HG03095 (cell line): ENCODE results near the gene JAGN1.
A peak's percentile ranks its signal among the peaks of the same experiment; 100 is the strongest.
"Not testable (repeated sequence)": the region's sequence is repeated elsewhere in the genome, so short reads cannot be mapped to it uniquely, and the experiment has no call there.

Source experiments
- ATAC-seq: cut with Tn5 transposase; IDR thresholded peaks from one replicate; pipeline ENCODE4 v1.9.1; 2021; ENCODE audit warnings: moderate library complexity; ENCODE audit not compliant: unreplicated experiment

JAGN1 gene

DNA sequence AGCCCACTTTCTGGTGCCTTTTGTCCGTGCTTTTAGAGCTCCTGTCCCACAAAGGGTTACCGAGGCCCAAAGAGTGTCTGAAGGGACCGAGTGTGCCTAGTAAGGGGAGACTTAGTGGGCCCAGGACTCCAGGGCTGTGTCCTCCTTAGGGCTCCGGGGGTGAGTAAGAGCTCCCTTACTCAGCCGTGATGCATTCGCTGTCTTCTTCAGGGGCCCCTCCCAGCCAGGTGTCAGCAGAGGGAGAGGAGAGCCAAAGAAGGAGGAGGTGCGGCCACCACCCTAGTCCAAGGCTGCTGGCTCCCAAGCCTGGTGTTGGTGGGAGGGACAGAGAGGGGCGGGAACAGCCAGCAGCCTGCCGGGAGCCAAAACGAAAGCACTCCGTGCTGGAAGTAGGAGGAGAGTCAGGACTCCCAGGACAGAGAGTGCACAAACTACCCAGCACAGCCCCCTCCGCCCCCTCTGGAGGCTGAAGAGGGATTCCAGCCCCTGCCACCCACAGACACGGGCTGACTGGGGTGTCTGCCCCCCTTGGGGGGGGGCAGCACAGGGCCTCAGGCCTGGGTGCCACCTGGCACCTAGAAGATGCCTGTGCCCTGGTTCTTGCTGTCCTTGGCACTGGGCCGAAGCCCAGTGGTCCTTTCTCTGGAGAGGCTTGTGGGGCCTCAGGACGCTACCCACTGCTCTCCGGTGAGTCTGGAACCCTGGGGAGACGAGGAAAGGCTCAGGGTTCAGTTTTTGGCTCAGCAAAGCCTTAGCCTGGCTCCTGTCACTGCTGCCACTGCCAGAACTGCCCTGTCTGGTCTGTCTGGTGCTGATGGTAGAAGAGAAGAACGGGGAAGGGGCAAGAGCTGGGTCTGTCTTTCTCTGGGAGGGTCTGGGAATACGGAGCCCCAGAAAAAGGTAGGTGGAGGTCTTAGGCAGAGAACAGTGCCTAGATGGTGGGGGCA is 26.6 kb downstream of the JAGN1 start, which contains the start of gene IL17RC:
Gene IL17RC, plus strand, starts transcription at position 365 of the 947 bp plus-strand sequence. Its CDS starts 218 bp downstream, at position 583.
- no peak for ATAC-seq

- no peak for ATAC-seq
Measured at GRCh38 chr3:9917820-9918219, 27.4 kb downstream of the JAGN1 start.

DNA sequence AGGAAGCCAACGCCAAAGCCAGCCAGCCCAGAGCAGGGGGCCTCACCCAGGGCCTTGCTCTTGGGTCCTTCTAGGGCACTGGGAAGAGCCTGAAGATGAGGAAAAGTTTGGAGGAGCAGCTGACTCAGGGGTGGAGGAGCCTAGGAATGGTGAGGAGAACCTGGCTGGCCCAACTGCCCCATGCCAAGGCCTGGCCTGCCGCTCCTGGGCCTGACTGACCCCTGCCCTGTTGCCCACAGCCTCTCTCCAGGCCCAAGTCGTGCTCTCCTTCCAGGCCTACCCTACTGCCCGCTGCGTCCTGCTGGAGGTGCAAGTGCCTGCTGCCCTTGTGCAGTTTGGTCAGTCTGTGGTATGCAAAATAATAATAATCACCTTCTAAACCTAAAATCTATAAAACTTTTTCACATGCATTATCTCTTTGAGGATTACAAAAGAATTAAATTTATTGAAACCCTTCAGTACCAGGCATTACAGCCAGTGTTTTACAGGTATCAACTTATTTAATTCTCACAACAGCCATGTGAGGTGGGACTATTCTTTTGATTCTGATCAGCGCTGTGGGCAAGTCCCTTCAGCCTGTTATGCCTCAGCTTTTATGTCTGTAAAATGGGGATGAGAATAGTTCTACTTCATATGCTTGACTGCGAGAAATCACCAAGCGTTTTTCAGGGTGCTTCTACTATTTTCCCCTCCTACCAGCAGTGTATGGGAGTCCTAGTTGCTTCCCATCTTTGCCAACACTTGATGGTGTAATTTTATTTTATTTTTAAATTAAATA is 28.0 kb downstream of the JAGN1 start:
- no peak for ATAC-seq

DNA sequence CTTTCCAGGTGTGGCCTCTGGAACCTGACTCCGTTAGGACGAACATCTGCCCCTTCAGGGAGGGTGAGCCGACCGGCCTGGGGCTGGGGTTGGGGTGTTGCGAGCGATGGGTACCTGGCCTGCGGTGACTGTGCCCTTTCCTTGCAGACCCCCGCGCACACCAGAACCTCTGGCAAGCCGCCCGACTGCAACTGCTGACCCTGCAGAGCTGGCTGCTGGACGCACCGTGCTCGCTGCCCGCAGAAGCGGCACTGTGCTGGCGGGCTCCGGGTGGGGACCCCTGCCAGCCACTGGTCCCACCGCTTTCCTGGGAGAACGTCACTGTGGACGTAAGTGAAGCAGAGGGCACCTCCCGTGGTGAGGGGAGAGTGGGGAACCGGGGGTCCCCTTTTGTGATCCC is 37.7 kb downstream of the JAGN1 start:
- no peak for ATAC-seq

DNA sequence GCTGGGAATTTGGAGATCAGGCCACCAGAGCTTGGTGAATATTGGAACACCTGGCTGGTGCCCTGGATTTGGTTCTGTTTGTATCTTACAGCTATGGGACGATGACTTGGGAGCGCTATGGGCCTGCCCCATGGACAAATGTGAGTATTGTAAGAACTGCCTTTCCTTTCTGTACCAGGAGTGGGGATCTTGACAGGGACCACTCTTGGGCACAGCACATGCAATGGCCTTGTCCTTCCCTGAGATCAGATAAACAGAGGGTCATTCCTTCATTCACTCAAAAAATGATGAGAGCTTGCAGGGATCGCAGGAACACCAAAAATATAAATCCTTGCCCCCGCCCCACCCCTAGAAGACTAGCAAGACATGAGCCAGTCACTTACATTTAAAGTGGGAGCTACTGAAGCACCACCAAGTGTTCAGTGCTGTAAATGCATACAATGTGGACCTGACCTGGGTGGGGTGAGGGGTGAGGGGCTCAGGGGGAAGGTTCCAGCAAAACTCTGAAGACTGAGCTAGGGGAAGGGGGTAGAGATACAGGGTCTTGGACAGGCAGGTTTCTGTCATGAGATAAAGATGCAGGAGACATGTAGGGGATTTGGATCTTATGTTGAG is 40.5 kb downstream of the JAGN1 start:
- no peak for ATAC-seq

DNA sequence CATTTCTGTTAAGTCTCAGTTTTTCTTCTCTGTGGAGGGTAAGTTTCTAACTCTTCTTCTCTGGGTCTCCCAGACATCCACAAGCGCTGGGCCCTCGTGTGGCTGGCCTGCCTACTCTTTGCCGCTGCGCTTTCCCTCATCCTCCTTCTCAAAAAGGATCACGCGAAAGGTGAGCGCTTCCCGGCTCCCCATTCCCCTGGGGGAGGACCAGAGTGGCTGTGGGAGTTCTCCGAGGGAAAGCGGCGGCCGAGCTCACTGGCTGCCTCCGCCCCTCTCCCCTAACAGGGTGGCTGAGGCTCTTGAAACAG is 42.1 kb downstream of the JAGN1 start:
- ATAC-seq, result no peak

GRCh38 chr3:9932843-9933560 is 42.6 kb downstream of the JAGN1 start:
- peak; percentile 63 for ATAC-seq

DNA sequence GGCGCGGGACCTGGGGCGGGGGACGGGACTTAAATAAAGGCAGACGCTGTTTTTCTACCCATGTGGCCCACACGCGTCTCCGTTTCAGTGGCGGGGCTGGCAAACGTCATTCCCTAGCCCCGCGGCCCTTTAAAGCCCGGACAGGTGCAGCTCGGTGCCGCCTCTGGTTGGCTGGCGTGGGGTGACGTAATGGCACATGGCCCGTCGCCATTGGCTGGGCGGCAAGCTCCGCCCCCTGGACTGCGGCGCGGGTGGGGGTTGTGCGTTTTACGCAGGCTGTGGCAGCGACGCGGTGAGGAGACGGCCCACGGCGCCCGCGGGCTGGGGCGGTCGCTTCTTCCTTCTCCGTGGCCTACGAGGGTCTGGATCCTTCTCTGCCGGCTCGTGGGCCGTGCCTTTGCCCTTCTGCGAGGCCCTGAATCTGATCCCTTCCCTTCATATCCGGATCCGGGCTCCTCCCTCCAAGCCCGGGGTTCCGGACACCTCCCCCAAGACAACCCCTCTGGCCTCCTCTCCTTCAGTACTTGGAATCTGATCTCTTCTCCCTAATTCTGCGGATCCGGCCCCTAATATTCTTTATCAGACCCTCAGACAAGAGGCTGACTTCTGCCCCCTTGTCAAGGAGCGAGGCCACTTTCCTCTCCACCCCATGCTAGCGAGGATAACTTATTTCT is 43.3 kb downstream of the JAGN1 start, which contains the start of gene CRELD1:
Gene CRELD1, plus strand, starts transcription at position 274 of the 674 bp plus-strand sequence. CDS start 605 bp downstream, outside the sequence.
- ATAC-seq, result peak; percentile 89

DNA sequence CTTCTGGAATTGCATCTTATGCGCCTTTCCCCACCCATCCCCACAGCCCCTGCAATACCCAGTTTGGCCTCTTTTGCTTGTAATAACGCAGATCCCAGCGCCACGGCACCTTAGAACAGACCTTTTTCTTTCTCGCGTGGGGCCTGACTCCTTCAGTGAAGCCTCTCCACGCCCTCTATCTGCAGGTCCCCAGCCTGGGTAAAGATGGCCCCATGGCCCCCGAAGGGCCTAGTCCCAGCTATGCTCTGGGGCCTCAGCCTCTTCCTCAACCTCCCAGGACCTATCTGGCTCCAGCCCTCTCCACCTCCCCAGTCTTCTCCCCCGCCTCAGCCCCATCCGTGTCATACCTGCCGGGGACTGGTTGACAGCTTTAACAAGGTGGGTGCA is 43.8 kb downstream of the JAGN1 start:
- ATAC-seq, result no peak

DNA sequence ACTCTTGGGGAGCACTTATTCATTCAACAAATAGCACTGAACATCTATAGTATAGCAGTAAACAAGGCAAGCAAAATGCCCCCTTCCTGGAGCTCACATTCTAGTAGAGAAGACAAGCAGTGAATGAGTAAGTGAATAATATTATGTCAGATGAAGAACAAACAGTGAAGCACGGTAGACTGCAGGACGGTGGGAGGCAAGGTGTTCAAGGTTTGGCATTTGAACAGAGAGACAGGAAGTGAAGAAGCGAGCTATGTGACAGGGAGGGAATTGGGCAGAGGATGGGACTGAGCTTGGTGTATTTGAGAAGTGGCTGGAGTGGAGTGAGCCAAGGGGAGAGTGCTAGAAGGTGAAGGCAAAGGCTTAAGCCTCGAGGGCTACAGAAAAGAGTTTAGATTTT is 44.6 kb downstream of the JAGN1 start:
- no peak for ATAC-seq

GRCh38 chr3:9935966-9936510 is 45.6 kb downstream of the JAGN1 start:
- no peak for ATAC-seq

GRCh38 chr3:9937486-9938238 is 47.3 kb downstream of the JAGN1 start:
- no peak for ATAC-seq

DNA sequence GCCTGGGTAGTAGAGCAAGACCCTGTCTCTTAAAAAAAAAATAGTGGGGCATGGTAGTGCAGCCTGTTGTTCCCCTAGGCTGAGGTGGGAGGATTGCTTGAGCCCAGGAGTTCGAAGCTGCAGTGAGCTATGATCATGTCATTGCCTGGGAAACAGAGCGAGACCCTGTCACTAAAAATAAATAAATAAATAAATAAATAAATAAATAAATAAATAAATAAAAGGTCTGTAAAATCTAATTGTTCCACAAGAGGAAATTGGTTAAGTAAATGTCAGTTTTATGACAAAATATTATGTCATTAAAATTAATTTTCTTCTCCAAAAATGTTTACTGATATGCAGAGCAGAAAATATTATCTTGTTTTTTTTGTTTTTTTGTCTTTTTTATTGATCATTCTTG is 48.6 kb downstream of the JAGN1 start:
- ATAC-seq, result no peak

- not testable (repeated sequence) for ATAC-seq
Measured at GRCh38 chr3:9939906-9940305, 49.5 kb downstream of the JAGN1 start.

DNA sequence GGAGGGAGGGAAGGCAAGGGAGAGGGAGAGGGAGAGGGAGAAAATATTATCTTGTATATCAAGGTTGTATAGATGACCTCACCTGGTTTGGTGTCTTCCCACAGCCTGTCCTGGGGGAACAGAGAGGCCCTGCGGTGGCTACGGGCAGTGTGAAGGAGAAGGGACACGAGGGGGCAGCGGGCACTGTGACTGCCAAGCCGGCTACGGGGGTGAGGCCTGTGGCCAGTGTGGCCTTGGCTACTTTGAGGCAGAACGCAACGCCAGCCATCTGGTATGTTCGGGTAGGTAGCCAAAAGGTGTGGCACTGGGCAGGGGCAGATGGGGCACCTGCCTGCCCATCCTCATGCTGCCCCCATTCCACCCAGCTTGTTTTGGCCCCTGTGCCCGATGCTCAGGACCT is 50.3 kb downstream of the JAGN1 start:
- ATAC-seq, result no peak

DNA sequence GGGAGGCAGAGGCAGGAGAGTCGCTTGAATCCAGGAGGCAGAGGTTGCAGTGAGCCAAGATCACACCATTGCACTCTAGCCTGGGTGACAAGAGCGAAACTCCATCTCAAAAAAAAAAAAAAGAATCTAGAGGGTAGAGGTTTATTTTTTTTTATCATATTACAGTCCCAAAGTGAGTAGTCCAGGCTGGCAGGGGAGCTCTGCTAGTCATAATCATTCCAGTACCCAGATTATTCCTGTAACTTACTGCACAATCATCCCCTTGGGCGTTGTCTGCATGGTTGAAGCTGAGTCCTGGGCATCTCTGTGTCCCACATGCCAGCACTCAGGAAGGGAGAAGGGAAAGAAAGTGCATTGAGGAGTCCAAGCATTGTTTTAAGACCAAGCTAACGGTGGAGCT is 51.8 kb downstream of the JAGN1 start:
- no peak for ATAC-seq

- no peak for ATAC-seq
Measured at GRCh38 chr3:9942934-9943690, 52.7 kb downstream of the JAGN1 start.
